Brain microvascular endothelial cell (primary cell): Measurements from ENCODE around the gene PSG4.
A peak's percentile ranks its signal among the peaks of the same experiment; 100 is the strongest.
"Not testable (repeated sequence)": the region's sequence is repeated elsewhere in the genome, so short reads cannot be mapped to it uniquely, and the experiment has no call there.

Experiments
- DNase-seq: peaks from one replicate; pipeline ENCODE4 v3.0.0-alpha.2; 2020
- H3K27ac ChIP-seq: fragments of 250-450 bp; sonication (Bioruptor Pico); 2 replicates; pipeline ENCODE4 v1.5.1; 2020; ENCODE audit warnings: mild to moderate bottlenecking, moderate library complexity
- H3K27me3 ChIP-seq: fragments of 250-450 bp; sonication (Bioruptor Pico); replicated peaks from 2 replicates; pipeline ENCODE4 v1.5.1; 2020; ENCODE audit warnings: mild to moderate bottlenecking
- H3K36me3 ChIP-seq: fragments of 250-450 bp; sonication (Bioruptor Pico); replicated peaks from 2 replicates; pipeline ENCODE4 v1.5.1; 2020; ENCODE audit warnings: mild to moderate bottlenecking
- H3K4me3 ChIP-seq: 2 replicates; pipeline ENCODE4 v1.5.1; 2011; ENCODE audit warnings: low read depth, mild to moderate bottlenecking, control low read depth, low read length, moderate library complexity
- in situ Hi-C: cut with HindIII; loops from 2 replicates; pipeline ENCODE4 v1.10.0; 2017; ENCODE audit warnings: low sequenced_read_pairs, low pct_ligation_motif_present
- TF ChIP-seq, protein P1 (sequence below): IDR thresholded peaks from 2 replicates; pipeline ENCODE4 v1.5.1; 2011; ENCODE audit warnings: low read depth, mild to moderate bottlenecking, moderate library complexity, low read length, control low read depth, inconsistent platforms; ENCODE audit errors: missing control alignments

PSG4 gene

DNA sequence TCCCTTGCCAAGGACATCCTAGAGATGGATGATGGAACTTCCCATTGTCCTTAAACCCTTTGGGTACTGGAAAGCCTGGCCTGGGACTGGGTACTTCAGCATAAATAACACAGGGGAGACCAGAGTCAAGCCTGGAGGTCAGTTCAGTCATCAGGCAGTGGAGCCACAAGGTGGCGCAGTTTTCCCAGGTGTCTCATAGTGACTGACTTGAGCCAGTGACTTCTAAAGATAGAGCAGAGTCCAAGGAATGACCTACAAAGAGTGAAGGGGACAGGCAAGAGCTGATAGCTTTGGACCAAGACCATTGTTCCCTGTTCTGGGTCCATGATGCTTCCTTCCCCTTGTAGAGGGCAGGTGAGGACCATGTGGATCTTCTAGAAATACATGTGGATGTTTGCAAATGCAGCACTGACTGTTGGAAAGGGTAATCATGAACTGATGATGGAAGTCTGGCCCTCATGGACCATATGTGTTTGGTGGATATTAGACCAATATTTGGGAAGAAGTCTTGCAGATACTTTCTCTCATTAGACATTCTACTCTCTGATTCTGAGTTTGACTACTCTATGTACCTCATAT is 25.8 kb downstream of the PSG4 start:
- H3K4me3 ChIP-seq, DNase-seq, H3K27ac ChIP-seq, H3K36me3 ChIP-seq, H3K27me3 ChIP-seq, in situ Hi-C loops: not testable (repeated sequence)
- TF ChIP-seq, protein P1, sequence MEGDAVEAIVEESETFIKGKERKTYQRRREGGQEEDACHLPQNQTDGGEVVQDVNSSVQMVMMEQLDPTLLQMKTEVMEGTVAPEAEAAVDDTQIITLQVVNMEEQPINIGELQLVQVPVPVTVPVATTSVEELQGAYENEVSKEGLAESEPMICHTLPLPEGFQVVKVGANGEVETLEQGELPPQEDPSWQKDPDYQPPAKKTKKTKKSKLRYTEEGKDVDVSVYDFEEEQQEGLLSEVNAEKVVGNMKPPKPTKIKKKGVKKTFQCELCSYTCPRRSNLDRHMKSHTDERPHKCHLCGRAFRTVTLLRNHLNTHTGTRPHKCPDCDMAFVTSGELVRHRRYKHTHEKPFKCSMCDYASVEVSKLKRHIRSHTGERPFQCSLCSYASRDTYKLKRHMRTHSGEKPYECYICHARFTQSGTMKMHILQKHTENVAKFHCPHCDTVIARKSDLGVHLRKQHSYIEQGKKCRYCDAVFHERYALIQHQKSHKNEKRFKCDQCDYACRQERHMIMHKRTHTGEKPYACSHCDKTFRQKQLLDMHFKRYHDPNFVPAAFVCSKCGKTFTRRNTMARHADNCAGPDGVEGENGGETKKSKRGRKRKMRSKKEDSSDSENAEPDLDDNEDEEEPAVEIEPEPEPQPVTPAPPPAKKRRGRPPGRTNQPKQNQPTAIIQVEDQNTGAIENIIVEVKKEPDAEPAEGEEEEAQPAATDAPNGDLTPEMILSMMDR = peak; percentile 19

DNA sequence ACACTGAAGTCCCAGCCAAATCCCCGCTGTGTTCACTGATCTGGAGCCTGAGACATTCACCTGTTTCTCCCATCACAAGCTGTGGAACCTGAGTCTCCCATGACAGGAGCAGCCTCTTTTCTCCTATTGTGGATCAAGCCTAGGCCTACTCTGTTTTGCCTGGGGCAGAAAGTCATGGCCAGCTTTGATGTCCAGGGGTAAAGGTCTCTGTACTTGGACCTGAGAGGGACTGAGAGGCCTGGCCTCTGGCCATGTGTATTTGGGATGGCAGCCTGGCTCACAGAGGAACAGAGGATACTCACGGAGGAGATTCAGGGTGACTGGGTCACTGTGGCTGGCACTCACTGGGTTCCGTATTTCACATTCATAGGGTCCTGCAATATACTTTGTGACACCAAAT is 26.9 kb downstream of the PSG4 start:
- DNase-seq, H3K27ac ChIP-seq, H3K27me3 ChIP-seq, in situ Hi-C loops, H3K4me3 ChIP-seq, H3K36me3 ChIP-seq: not testable (repeated sequence)

DNA sequence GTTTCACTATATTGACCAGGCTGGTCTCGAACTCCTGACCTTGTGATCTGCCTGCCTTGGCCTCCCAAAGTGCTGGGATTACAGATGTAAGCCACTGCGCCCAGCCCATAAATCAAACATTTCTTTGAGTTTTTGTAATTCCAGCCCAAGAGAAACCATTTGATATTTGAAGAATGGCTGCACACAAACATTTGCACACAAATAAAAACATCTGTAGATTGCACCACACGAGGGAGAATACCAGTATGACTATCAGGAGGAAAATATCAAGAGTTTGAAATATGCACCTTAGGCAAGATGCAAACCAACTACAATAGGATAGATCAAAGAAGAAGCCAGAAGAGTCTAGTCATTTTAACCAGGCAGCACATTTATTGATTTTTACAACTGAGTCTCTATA is 39.5 kb downstream of the PSG4 start:
- DNase-seq, H3K27me3 ChIP-seq, H3K4me3 ChIP-seq, H3K27ac ChIP-seq, in situ Hi-C loops, H3K36me3 ChIP-seq: not testable (repeated sequence)

DNA sequence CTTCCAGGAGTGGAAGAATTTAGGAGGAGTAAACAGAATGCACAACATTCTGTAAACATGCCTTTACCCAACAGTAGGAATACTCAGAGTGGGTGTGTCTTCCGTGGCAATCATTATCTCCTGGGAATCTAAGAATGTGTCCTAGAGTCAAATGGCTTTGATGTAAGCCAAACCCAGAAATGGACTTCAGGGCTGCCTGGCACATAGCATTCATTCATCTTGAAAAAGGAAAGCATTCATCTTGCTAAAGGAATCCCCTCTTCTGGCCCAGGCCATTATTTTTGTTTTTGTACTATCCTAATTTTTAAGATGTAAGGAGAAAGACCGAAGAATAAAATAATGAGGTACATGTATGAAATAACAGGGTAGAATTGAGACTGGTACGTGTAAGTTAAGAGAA is 42.3 kb downstream of the PSG4 start:
- H3K4me3 ChIP-seq, DNase-seq, H3K27ac ChIP-seq, H3K27me3 ChIP-seq, H3K36me3 ChIP-seq, in situ Hi-C loops: not testable (repeated sequence)

DNA sequence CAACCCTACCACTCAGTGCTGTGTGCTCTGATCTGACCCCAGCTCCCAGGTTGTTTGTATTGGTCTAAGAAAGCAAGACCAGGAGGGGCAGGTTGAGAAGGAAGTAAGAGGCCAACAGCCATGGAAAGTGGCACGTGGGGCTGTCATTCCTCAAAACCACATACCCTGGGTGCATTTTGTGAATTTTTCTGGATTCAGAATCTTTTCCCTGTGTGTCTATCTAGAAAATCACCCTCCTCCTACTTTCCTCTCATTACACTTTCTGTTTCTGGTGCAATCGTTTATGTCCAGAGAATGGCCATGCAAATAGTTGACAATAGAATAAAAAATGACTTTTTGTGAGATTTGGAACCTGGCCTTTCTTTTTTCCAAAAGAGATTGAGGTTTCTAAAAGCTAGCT is 43.2 kb downstream of the PSG4 start:
- DNase-seq, H3K27ac ChIP-seq, in situ Hi-C loops: not testable (repeated sequence)

DNA sequence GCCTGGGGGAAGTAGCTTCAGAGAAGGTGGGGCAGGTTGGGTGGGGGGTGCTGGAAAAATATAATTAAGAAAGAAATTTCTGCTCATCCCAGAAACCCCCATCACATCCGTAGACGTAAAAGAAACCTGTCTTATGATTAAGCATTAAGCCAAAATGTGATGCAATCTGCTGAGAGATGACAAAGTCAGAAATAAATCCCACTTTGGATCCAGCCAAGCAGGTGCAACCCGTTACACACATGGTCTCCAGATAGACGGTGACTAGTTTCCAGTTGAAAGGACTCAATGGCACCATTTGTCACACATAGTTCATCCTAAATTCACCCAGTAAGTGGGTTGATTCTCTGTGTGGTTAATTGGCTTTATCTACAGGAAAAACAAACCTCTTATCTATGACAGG is 53.2 kb downstream of the PSG4 start:
- TF ChIP-seq, protein P1 = no peak
- Histone ChIP-seq H3K27ac (no peak overlapping the region), H3K27me3 (no peaks in the 10 kb centered on the region), H3K36me3 (no peaks in the 10 kb centered on the region), H3K4me3 (no peak overlapping the region)
- in situ Hi-C loops = no loop called here
- DNase-seq = no peak

More for the DNA sequence above, 43.2 kb downstream of the PSG4 start:
- H3K36me3 ChIP-seq, H3K27me3 ChIP-seq, H3K4me3 ChIP-seq: not testable (repeated sequence)

DNA sequence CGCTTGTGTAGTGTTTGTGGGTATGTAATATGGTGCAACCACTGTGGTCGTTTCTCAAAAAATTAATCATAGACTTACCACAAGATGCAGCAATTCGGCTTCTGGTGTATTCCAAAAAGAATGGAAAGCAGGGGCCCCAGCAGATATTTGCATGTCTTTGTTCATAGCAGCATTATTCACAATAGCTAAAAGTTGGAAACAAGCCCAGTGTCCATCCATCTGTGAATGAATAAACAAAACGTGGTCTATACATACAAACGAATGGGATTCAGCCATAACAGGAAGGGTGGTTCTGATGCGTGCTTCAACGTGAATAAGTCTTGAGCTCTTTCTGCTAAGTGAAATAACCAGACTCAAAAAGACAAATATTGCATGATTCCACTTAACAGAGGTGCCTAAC is 55.6 kb downstream of the PSG4 start:
- H3K36me3 ChIP-seq, in situ Hi-C loops, H3K27ac ChIP-seq, H3K27me3 ChIP-seq, H3K4me3 ChIP-seq, DNase-seq: not testable (repeated sequence)

DNA sequence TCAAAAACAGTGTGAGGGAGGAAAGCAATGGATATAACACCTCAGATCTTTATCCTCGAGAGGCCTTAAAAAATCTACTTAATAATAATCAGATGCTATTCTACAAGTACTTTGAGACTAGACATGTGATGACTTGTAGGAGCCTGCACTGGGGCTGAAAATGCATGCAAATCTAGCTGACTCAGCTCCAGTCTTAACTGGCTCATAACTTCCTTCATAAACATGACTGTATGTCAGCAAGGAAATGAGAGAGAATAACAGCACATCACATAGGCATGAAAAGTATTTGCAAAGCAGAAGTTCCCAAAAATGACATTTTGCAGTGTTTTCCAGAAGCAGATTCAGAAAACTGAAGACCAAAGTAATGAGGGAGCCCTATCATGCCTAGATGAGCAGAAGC is 57.2 kb downstream of the PSG4 start:
- in situ Hi-C loops = no loop called here
- no peak overlapping the region for H3K4me3 ChIP-seq
- H3K27me3 ChIP-seq = no peaks in the 10 kb centered on the region
- no peaks in the 10 kb centered on the region for H3K36me3 ChIP-seq
- H3K27ac ChIP-seq = no peak overlapping the region
- TF ChIP-seq, protein P1 = no peak
- DNase-seq = peak; percentile 61
